ENCODE results near the gene CPSF4L. TPM values are rescaled to one million over a fixed set of nuclear protein-coding genes. Genes with fewer than 3 reads are reported as not detected.

CPSF4L gene
- total and polyA plus RNA-seq, 2 donors (not counting 3 experiments of a cell fraction or from before 2014, with no cell fraction given) = not detected

DNA sequence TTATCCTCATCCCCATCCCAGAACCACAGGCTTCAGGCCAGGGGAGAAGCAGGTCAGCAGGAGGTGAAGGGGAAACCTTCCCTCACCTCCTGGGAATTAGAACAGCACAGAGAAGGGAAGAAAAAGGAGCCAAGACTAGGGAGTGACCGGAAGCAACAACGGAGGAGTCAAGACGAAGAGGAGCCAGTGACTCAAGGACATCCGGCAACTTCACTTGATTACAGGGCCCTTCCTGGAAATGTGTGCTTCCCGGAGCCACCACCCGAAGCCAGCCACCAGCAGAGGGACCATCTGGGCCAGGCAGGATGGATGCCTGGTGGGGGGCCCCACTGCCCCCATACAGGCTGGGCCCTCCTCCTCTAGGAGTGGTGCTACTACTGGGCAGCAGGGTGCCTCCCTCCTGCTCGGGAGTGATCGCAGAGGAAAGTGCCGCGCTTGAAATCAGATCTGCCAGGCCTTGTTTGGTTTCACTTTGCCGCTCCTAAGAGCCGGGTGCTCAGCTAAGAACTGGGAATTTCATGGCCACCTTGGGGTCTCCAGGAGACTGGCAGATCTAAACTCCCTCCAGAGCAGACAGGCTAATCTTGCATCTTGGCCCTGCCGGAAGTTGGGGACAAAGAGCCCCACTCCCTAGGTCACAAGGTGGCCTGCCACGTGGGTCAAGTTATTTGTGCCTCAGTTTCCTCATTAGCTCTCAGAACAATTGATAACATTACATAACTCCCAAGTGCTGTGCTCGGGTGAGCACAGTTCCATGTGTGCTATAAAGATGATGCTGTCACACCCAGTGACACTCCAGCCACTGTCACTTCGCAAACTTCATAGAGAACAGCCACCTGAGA lies 43.5 kb upstream of the CPSF4L start:
- peak overlapping the region; percentile 3 for H2AFZ ChIP-seq (ENCODE audit: low read depth, low read length)
- H3K4me2 ChIP-seq (ENCODE audit: insufficient read depth, low read length) = peak overlapping the region; percentile 94
- CTCF ChIA-PET = no interaction called here
- peak overlapping the region; percentile 80 for H3K9ac ChIP-seq (replicated peaks; ENCODE audit: extremely low read depth, insufficient read depth, low read length)
- H3K9me3 ChIP-seq (replicated peaks; ENCODE audit: control insufficient read depth, insufficient read depth, low read length) = no peaks in the 10 kb centered on the region
- no peaks in the 10 kb centered on the region for H3K9me1 ChIP-seq (replicated peaks; ENCODE audit: control insufficient read depth, extremely low read depth, insufficient read depth, low read length)
- H3K79me2 ChIP-seq (ENCODE audit: control insufficient read depth, insufficient read depth, low read length) = peaks cover 74% of the 10 kb centered on the region
- DNase-seq (ENCODE audit: low read depth, low spot score) (peak; percentile 80), FAIRE-seq (peak; percentile 94)
- H3K27ac ChIP-seq (ENCODE audit: insufficient read depth, low read depth, low read length) = peak overlapping the region; percentile 78
- POLR2A ChIA-PET = no interaction called here
- H4K20me1 ChIP-seq (replicated peaks; ENCODE audit: control insufficient read depth, extremely low read depth, insufficient read depth, low read length) = no peaks in the 10 kb centered on the region
- TF ChIP-seq GATA2 (IDR thresholded peaks at IDR 0.05; ENCODE audit: insufficient read depth, insufficient read length, low read depth, low read length) (peak; percentile 27), EZH2 (IDR thresholded peaks at IDR 0.05; ENCODE audit: borderline replicate concordance, low read depth, low read length, severe bottlenecking) (no peak), POLR2AphosphoS5 (IDR thresholded peaks at IDR 0.05; ENCODE audit: insufficient read depth, low read depth, low read length) (peak; percentile 82), FOS (IDR thresholded peaks at IDR 0.05; ENCODE audit: borderline replicate concordance, insufficient read depth, low read length) (peak; percentile 53), JUN (IDR thresholded peaks at IDR 0.05; ENCODE audit: borderline replicate concordance, insufficient read depth, insufficient read length, low read depth) (peak; percentile 37), POLR2A (IDR thresholded peaks at IDR 0.05; ENCODE audit: low read depth, low read length) (peak; percentile 58), MYC (IDR thresholded peaks at IDR 0.05; ENCODE audit: low read depth, low read length) (no peak)
- TF ChIP-seq, protein P1, sequence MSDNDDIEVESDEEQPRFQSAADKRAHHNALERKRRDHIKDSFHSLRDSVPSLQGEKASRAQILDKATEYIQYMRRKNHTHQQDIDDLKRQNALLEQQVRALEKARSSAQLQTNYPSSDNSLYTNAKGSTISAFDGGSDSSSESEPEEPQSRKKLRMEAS (IDR thresholded peaks at IDR 0.05; ENCODE audit: insufficient read depth, insufficient read length) = no peak
- TF ChIP-seq, protein P2, sequence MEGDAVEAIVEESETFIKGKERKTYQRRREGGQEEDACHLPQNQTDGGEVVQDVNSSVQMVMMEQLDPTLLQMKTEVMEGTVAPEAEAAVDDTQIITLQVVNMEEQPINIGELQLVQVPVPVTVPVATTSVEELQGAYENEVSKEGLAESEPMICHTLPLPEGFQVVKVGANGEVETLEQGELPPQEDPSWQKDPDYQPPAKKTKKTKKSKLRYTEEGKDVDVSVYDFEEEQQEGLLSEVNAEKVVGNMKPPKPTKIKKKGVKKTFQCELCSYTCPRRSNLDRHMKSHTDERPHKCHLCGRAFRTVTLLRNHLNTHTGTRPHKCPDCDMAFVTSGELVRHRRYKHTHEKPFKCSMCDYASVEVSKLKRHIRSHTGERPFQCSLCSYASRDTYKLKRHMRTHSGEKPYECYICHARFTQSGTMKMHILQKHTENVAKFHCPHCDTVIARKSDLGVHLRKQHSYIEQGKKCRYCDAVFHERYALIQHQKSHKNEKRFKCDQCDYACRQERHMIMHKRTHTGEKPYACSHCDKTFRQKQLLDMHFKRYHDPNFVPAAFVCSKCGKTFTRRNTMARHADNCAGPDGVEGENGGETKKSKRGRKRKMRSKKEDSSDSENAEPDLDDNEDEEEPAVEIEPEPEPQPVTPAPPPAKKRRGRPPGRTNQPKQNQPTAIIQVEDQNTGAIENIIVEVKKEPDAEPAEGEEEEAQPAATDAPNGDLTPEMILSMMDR (IDR thresholded peaks at IDR 0.05; ENCODE audit: extremely low read depth in 1 of 2, insufficient read depth in 1 of 2, low read depth in 1 of 2, low read length in 2 of 2) = peak; percentile 31 to 40
- BruUV-seq (replicated peaks) = TSS peak; percentile 92
- no peaks in the 10 kb centered on the region for H3K36me3 ChIP-seq (ENCODE audit: control insufficient read depth in 2 of 2, extremely low read depth in 1 of 2, insufficient read depth in 2 of 2, low read length in 2 of 2)
- H3K27me3 ChIP-seq (ENCODE audit: control insufficient read depth in 2 of 2, insufficient read depth in 2 of 2, low read length in 2 of 2) = no peaks in the 10 kb centered on the region
- H3K4me3 ChIP-seq (replicated peaks in 1 of 3; ENCODE audit: insufficient read depth in 1 of 3, low read depth in 1 of 3, low read length in 3 of 3) = peak overlapping the region in 2 of 3 experiments; percentile 20 to 54
- intact Hi-C loops (cut with micrococcal nuclease) = loop anchor here (1.0 to 10.0 kb wide), 3 partner anchors 13 to 400 kb away; a partner anchor contains a TSS
- dilution Hi-C loops (cut with MboI; ENCODE audit: extremely low pct_ligation_motif_present, low sequenced_read_pairs) = no loop called here
- peaks cover 54% of the 10 kb centered on the region for H3K4me1 ChIP-seq (ENCODE audit: control insufficient read depth, extremely low read depth, insufficient read depth, low read length)

All from endothelial cell of umbilical vein (primary cell).